Tibial nerve (tissue), 4 donors: ENCODE data around the gene IL15.

Experiments used
- EP300 ChIP-seq, 2 donors: sonication (generic); formaldehyde crosslinking; IDR thresholded peaks; one replicate each; pipeline ENCODE4 v1.6.1; 2017; ENCODE audit warnings: antibody characterized with exemption in 2 of 2, mild to moderate bottlenecking in 1 of 2
- POLR2A ChIP-seq, 2 donors: fragments of 450-650 bp; IDR thresholded peaks; one replicate each; pipeline ENCODE4 v1.6.1; 2017; ENCODE audit warnings: antibody characterized with exemption in 2 of 2, mild to moderate bottlenecking in 2 of 2, moderate library complexity in 2 of 2
- TF ChIP-seq, protein P1 (sequence below), 5 experiments: fragments of 200-600 bp in 3 of 5; fragments of 450-650 bp in 2 of 5; sonication (generic) in 3 of 5; IDR thresholded peaks; one replicate each; pipeline ENCODE4 v1.5.1; 2016 to 2019; ENCODE audit warnings: antibody characterized with exemption in 5 of 5, mild to moderate bottlenecking in 3 of 5, moderate library complexity in 2 of 5

DNA sequence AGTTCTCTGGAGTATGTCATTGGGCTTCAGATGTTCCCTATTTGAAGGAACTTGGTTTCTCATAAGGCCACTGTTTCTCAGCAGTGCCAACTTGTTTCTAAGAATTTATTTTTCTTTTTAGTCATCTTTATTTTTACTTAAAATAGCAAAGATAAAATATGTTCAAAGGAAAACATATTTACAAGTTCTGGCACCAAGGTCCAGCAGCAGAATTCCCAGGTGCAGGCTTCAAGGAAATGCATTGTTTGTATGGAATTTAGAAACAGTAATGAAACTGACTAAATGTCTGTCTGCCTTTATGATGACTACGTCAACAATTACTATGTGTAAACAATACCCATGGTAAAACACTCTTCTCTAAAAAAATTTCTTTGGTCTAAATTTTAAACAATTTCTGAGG, 109.6 kb downstream of the IL15 start:
- TF ChIP-seq, protein P1, sequence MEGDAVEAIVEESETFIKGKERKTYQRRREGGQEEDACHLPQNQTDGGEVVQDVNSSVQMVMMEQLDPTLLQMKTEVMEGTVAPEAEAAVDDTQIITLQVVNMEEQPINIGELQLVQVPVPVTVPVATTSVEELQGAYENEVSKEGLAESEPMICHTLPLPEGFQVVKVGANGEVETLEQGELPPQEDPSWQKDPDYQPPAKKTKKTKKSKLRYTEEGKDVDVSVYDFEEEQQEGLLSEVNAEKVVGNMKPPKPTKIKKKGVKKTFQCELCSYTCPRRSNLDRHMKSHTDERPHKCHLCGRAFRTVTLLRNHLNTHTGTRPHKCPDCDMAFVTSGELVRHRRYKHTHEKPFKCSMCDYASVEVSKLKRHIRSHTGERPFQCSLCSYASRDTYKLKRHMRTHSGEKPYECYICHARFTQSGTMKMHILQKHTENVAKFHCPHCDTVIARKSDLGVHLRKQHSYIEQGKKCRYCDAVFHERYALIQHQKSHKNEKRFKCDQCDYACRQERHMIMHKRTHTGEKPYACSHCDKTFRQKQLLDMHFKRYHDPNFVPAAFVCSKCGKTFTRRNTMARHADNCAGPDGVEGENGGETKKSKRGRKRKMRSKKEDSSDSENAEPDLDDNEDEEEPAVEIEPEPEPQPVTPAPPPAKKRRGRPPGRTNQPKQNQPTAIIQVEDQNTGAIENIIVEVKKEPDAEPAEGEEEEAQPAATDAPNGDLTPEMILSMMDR (IDR thresholded peaks at IDR 0.05) = no peak
- no peak for TF ChIP-seq POLR2A (IDR thresholded peaks at IDR 0.05)
- TF ChIP-seq EP300 (IDR thresholded peaks at IDR 0.05) = no peak
